GM23338 (cell line): ENCODE results near the gene METTL26. TPM values are rescaled to one million over a fixed set of nuclear protein-coding genes. Genes with fewer than 3 reads are reported as not detected.

ENCODE experiments used
- ATAC-seq: fragments of 200-7000 bp; cut with Tn5 transposase; 3 replicates; pipeline ENCODE4 v1.9.1; 2020
- DNase-seq: peaks from one replicate; pipeline ENCODE4 v3.0.0-alpha.2; 2015; ENCODE audit warnings: low spot score
- H2AFZ ChIP-seq: fragments of 200-600 bp; sonication (generic); 2 replicates; pipeline ENCODE4 v1.8.0; 2016; ENCODE audit warnings: antibody characterized with exemption, mild to moderate bottlenecking, moderate library complexity
- H3F3A ChIP-seq: fragments of 200-600 bp; sonication (generic); replicated peaks from 2 replicates; pipeline ENCODE4 v1.8.0; 2017; ENCODE audit warnings: antibody characterized with exemption, mixed run types, low read depth
- H3K27ac ChIP-seq: fragments of 200-600 bp; sonication (generic); 2 replicates; pipeline ENCODE4 v1.6.1; 2016; ENCODE audit warnings: low read depth
- H3K27me3 ChIP-seq: fragments of 200-600 bp; sonication (generic); 2 replicates; pipeline ENCODE4 v1.8.0; 2016; ENCODE audit warnings: mild to moderate bottlenecking, mixed run types, moderate library complexity; ENCODE audit not compliant: insufficient read depth
- H3K36me3 ChIP-seq: fragments of 200-600 bp; sonication (generic); 2 replicates; pipeline ENCODE4 v1.8.0; 2016; ENCODE audit warnings: mild to moderate bottlenecking; ENCODE audit not compliant: insufficient read depth
- H3K4me1 ChIP-seq: fragments of 200-600 bp; sonication (generic); 2 replicates; pipeline ENCODE4 v1.8.0; 2016; ENCODE audit warnings: mild to moderate bottlenecking, moderate library complexity; ENCODE audit not compliant: insufficient read depth
- H3K4me2 ChIP-seq: fragments of 200-600 bp; sonication (generic); 2 replicates; pipeline ENCODE4 v1.7.1; 2017; ENCODE audit warnings: mixed run types
- H3K4me3 ChIP-seq: fragments of 200-600 bp; sonication (generic); 2 replicates; pipeline ENCODE4 v1.6.1; 2016; ENCODE audit warnings: mixed run types
- H3K79me2 ChIP-seq: fragments of 200-600 bp; sonication (generic); replicated peaks from 2 replicates; pipeline ENCODE4 v1.8.0; 2017; ENCODE audit warnings: mild to moderate bottlenecking; ENCODE audit not compliant: insufficient read depth
- H3K9me2 ChIP-seq: fragments of 200-600 bp; sonication (generic); 2 replicates; pipeline ENCODE4 v1.8.0; 2017; ENCODE audit not compliant: insufficient read depth
- H4K20me1 ChIP-seq: fragments of 200-600 bp; sonication (generic); replicated peaks from 2 replicates; pipeline ENCODE4 v1.8.0; 2017; ENCODE audit warnings: mild to moderate bottlenecking; ENCODE audit not compliant: insufficient read depth
- H3K27ac Mint-ChIP-seq: 2 replicates; pipeline ENCODE4 v1.8.0; 2020; ENCODE audit warnings: inconsistent platforms, mild to moderate bottlenecking, moderate library complexity, mixed read lengths
- H3K27me3 Mint-ChIP-seq: 3 replicates; pipeline ENCODE4 v1.8.0; 2022; ENCODE audit warnings: low read depth, mild to moderate bottlenecking, moderate library complexity, mixed read lengths, inconsistent platforms; ENCODE audit not compliant: insufficient read depth, poor library complexity
- H3K36me3 Mint-ChIP-seq: 3 replicates; pipeline ENCODE4 v1.8.0; 2021; ENCODE audit warnings: low read depth, mild to moderate bottlenecking, inconsistent platforms, moderate library complexity, mixed read lengths
- H3K4me1 Mint-ChIP-seq: 3 replicates; pipeline ENCODE4 v1.8.0; 2020; ENCODE audit warnings: mild to moderate bottlenecking, inconsistent platforms, mixed read lengths
- H3K4me3 Mint-ChIP-seq: 3 replicates; pipeline ENCODE4 v1.8.0; 2021; ENCODE audit warnings: moderate library complexity, mild to moderate bottlenecking, inconsistent platforms, mixed read lengths
- H3K9me3 Mint-ChIP-seq: 3 replicates; pipeline ENCODE4 v1.8.0; 2020; ENCODE audit warnings: moderate library complexity, mild to moderate bottlenecking, inconsistent platforms, mixed read lengths
- CREB1 ChIP-seq: fragments of 250-450 bp; sonication (Bioruptor Pico); IDR thresholded peaks from 2 replicates; pipeline ENCODE4 v1.5.0; 2020; ENCODE audit warnings: low read depth, mild to moderate bottlenecking, moderate library complexity
- EZH2 ChIP-seq: fragments of 200-600 bp; sonication (generic); IDR thresholded peaks from one replicate; pipeline ENCODE4 v1.8.0; 2017; ENCODE audit warnings: antibody characterized with exemption, mild to moderate bottlenecking, low read depth; ENCODE audit not compliant: unreplicated experiment
- EZH2phosphoT487 ChIP-seq: fragments of 200-600 bp; sonication (generic); IDR thresholded peaks from one replicate; pipeline ENCODE4 v1.8.1; 2018; ENCODE audit warnings: antibody characterized with exemption; ENCODE audit not compliant: unreplicated experiment
- JUNB ChIP-seq: IDR thresholded peaks from one replicate; pipeline ENCODE4 v1.6.1; 2016; ENCODE audit warnings: antibody characterized with exemption; ENCODE audit not compliant: unreplicated experiment
- POLR2AphosphoS5 ChIP-seq: IDR thresholded peaks from 2 replicates; pipeline ENCODE4 v1.6.1; 2016; ENCODE audit warnings: antibody characterized with exemption, low read depth
- STAT1 ChIP-seq: IDR thresholded peaks from one replicate; pipeline ENCODE4 v1.6.1; 2016; ENCODE audit warnings: antibody characterized with exemption; ENCODE audit not compliant: unreplicated experiment
- ZNF114 ChIP-seq: fragments of 250-450 bp; sonication (Bioruptor Pico); IDR thresholded peaks from 2 replicates; pipeline ENCODE4 v1.5.0; 2020; ENCODE audit warnings: mild to moderate bottlenecking, moderate library complexity
- long read RNA-seq: library from polyadenylated mRNA; unstranded; transcript quantifications from one replicate; pipeline ENCODE4 v2.0.0, GENCODE V29; 2020; ENCODE audit not compliant: unreplicated experiment
- polyA plus RNA-seq: library from polyadenylated mRNA; unstranded; fragments of >200 nt; fragmentation: Nextera tagmentation; extraction: Ambion mirVana; gene quantifications from 2 replicates; pipeline ENCODE4 v1.2.1, GENCODE V29; 2016
- total RNA-seq: library from RNA; depleted of rRNA; stranded (reverse); fragments of >200 nt; shearing (Covaris generic); gene quantifications from 2 replicates; pipeline ENCODE4 v1.2.3, GENCODE V29; 2014; rRNA removed
- TF ChIP-seq, protein P1 (sequence below): IDR thresholded peaks from one replicate; pipeline ENCODE4 v1.6.1; 2018; ENCODE audit warnings: antibody characterized with exemption; ENCODE audit not compliant: unreplicated experiment
- TF ChIP-seq, protein P2 (sequence below): IDR thresholded peaks from 2 replicates; pipeline ENCODE4 v1.6.1; 2016; ENCODE audit warnings: antibody characterized with exemption
- TF ChIP-seq, protein P3 (sequence below), 2 experiments: fragments of 200-600 bp in 1 of 2; sonication (generic) in 1 of 2; conservative IDR thresholded peaks; 2 replicates each; pipeline versions ENCODE4 v1.5.1 to v1.6.1; 2016 to 2017; ENCODE audit warnings: antibody characterized with exemption in 2 of 2, low read depth in 2 of 2, mild to moderate bottlenecking in 2 of 2, moderate library complexity in 1 of 2
- TF ChIP-seq, protein P4 (sequence below): fragments of 250-450 bp; sonication (Bioruptor Pico); IDR thresholded peaks from 2 replicates; pipeline ENCODE4 v1.5.0; 2020; ENCODE audit warnings: mild to moderate bottlenecking, moderate library complexity

The METTL26 gene
- 131 and 153 TPM in 2 replicates for total RNA-seq
- polyA plus RNA-seq: 223 and 225 TPM in 2 replicates
- long read RNA-seq, transcript METTL26-206 (3 exons, 1,710 nt): minor isoform, 7 of 131 reads
- long read RNA-seq, transcript METTL26-211 (5 exons, 588 nt): minor isoform, 38 of 131 reads
- long read RNA-seq, transcript METTL26-201 (6 exons, 794 nt): major isoform, 42 of 131 reads
- long read RNA-seq, transcript METTL26-203 (4 exons, 604 nt): minor isoform, 7 of 131 reads
- long read RNA-seq, partial matches to known transcripts: 5 of 131 reads
- long read RNA-seq, other reads (novel, unspliced or antisense): 18 of 131 reads

DNA sequence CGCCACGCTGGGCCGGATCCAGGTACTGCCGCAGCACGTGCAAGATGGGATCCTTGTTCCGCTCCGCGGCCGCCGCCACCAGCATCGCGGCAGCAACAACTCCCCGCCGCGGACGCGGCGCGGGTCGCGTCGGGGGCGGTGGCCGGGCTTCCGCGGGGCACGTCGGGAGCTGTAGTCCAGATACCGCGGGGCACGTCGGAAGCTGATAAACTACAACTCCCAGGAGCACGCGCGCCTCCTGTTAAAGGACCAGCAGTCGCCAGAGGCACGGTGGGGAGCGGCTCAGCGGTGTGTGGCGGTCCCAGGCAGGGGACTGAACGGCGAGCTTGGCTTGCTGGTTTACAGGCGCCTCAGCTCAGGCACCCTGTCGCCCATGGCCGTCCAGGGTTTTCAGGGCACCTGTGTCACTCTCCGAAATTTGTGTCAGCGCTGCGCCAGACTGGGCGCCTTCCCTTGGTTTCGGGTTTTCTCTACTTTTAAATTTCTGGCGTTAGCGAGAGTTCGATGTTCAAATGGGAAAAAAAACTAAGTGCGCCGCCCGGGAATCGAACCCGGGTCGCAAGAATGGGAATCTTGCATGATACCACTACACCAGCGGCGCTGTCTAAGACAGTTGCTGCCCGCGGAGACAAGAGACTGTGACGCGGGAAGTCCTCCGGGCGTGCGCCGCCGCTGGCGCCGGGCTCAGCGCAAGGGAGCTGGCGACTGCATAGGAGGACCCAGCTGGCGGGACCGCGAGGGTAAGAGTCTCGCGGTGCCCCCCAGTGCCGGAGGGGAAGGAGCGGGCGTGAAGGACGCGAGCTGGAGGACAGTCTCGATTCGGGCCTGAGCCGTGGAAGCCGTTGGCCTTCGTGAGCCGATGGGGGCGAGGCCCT is at the start of gene METTL26:
METTL26 (minus strand) TSS at position 100 of the 875 bp plus-strand sequence; CDS start at position 85, 15 bp downstream.
- Histone ChIP-seq H3K36me3 (no peaks in the 10 kb centered on the region), H4K20me1 (no peaks in the 10 kb centered on the region), H3K4me3 (peak within 1 kb of the TSS; percentile 95), H2AFZ (peak within 1 kb of the TSS; percentile 81; the same call in 1 of the 2 replicates), H3K79me2 (no peaks in the 10 kb centered on the region; the same call in 1 of the 2 replicates), H3K4me2 (peak within 1 kb of the TSS; percentile 97), H3K9me2 (no peaks in the 10 kb centered on the region), H3K27me3 (no peaks in the 10 kb centered on the region), H3F3A (0 out of 2 replicates have a peak, but pooled peaks cover 6% of the 10 kb centered on the region), H3K4me1 (peaks cover 19% of the 10 kb centered on the region), H3K27ac (0 out of 2 replicates have a peak within 1 kb of the TSS, but pooled peaks have one; percentile 20)
- DNase-seq: peak; percentile 98
- peak; percentile 75 for ATAC-seq
- Mint-ChIP-seq H3K27ac (peak within 1 kb of the TSS; percentile 89), H3K27me3 (peaks cover 18% of the 10 kb centered on the region), H3K4me3 (peak within 1 kb of the TSS; percentile 89), H3K9me3 (peaks cover 4% of the 10 kb centered on the region; the same call in 2 of the 3 replicates), H3K36me3 (no peaks in the 10 kb centered on the region), H3K4me1 (peaks cover 20% of the 10 kb centered on the region)
- TF ChIP-seq, protein P1, sequence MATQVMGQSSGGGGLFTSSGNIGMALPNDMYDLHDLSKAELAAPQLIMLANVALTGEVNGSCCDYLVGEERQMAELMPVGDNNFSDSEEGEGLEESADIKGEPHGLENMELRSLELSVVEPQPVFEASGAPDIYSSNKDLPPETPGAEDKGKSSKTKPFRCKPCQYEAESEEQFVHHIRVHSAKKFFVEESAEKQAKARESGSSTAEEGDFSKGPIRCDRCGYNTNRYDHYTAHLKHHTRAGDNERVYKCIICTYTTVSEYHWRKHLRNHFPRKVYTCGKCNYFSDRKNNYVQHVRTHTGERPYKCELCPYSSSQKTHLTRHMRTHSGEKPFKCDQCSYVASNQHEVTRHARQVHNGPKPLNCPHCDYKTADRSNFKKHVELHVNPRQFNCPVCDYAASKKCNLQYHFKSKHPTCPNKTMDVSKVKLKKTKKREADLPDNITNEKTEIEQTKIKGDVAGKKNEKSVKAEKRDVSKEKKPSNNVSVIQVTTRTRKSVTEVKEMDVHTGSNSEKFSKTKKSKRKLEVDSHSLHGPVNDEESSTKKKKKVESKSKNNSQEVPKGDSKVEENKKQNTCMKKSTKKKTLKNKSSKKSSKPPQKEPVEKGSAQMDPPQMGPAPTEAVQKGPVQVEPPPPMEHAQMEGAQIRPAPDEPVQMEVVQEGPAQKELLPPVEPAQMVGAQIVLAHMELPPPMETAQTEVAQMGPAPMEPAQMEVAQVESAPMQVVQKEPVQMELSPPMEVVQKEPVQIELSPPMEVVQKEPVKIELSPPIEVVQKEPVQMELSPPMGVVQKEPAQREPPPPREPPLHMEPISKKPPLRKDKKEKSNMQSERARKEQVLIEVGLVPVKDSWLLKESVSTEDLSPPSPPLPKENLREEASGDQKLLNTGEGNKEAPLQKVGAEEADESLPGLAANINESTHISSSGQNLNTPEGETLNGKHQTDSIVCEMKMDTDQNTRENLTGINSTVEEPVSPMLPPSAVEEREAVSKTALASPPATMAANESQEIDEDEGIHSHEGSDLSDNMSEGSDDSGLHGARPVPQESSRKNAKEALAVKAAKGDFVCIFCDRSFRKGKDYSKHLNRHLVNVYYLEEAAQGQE: no peak
- TF ChIP-seq EZH2 (no peak), ZNF114 (CRISPR knock-in tag) (no peak), STAT1 (no peak), JUNB (no peak), CREB1 (CRISPR knock-in tag) (peak; percentile 64; the same call in 1 of the 2 replicates), EZH2phosphoT487 (no peak), POLR2AphosphoS5 (peak; percentile 89)
- TF ChIP-seq, protein P2, sequence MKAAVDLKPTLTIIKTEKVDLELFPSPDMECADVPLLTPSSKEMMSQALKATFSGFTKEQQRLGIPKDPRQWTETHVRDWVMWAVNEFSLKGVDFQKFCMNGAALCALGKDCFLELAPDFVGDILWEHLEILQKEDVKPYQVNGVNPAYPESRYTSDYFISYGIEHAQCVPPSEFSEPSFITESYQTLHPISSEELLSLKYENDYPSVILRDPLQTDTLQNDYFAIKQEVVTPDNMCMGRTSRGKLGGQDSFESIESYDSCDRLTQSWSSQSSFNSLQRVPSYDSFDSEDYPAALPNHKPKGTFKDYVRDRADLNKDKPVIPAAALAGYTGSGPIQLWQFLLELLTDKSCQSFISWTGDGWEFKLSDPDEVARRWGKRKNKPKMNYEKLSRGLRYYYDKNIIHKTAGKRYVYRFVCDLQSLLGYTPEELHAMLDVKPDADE: peak; percentile 97
- TF ChIP-seq, protein P3, sequence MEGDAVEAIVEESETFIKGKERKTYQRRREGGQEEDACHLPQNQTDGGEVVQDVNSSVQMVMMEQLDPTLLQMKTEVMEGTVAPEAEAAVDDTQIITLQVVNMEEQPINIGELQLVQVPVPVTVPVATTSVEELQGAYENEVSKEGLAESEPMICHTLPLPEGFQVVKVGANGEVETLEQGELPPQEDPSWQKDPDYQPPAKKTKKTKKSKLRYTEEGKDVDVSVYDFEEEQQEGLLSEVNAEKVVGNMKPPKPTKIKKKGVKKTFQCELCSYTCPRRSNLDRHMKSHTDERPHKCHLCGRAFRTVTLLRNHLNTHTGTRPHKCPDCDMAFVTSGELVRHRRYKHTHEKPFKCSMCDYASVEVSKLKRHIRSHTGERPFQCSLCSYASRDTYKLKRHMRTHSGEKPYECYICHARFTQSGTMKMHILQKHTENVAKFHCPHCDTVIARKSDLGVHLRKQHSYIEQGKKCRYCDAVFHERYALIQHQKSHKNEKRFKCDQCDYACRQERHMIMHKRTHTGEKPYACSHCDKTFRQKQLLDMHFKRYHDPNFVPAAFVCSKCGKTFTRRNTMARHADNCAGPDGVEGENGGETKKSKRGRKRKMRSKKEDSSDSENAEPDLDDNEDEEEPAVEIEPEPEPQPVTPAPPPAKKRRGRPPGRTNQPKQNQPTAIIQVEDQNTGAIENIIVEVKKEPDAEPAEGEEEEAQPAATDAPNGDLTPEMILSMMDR (conservative IDR thresholded peaks at IDR 0.05; ENCODE audit: low read depth in 2 of 2): no peak
- TF ChIP-seq, protein P4, sequence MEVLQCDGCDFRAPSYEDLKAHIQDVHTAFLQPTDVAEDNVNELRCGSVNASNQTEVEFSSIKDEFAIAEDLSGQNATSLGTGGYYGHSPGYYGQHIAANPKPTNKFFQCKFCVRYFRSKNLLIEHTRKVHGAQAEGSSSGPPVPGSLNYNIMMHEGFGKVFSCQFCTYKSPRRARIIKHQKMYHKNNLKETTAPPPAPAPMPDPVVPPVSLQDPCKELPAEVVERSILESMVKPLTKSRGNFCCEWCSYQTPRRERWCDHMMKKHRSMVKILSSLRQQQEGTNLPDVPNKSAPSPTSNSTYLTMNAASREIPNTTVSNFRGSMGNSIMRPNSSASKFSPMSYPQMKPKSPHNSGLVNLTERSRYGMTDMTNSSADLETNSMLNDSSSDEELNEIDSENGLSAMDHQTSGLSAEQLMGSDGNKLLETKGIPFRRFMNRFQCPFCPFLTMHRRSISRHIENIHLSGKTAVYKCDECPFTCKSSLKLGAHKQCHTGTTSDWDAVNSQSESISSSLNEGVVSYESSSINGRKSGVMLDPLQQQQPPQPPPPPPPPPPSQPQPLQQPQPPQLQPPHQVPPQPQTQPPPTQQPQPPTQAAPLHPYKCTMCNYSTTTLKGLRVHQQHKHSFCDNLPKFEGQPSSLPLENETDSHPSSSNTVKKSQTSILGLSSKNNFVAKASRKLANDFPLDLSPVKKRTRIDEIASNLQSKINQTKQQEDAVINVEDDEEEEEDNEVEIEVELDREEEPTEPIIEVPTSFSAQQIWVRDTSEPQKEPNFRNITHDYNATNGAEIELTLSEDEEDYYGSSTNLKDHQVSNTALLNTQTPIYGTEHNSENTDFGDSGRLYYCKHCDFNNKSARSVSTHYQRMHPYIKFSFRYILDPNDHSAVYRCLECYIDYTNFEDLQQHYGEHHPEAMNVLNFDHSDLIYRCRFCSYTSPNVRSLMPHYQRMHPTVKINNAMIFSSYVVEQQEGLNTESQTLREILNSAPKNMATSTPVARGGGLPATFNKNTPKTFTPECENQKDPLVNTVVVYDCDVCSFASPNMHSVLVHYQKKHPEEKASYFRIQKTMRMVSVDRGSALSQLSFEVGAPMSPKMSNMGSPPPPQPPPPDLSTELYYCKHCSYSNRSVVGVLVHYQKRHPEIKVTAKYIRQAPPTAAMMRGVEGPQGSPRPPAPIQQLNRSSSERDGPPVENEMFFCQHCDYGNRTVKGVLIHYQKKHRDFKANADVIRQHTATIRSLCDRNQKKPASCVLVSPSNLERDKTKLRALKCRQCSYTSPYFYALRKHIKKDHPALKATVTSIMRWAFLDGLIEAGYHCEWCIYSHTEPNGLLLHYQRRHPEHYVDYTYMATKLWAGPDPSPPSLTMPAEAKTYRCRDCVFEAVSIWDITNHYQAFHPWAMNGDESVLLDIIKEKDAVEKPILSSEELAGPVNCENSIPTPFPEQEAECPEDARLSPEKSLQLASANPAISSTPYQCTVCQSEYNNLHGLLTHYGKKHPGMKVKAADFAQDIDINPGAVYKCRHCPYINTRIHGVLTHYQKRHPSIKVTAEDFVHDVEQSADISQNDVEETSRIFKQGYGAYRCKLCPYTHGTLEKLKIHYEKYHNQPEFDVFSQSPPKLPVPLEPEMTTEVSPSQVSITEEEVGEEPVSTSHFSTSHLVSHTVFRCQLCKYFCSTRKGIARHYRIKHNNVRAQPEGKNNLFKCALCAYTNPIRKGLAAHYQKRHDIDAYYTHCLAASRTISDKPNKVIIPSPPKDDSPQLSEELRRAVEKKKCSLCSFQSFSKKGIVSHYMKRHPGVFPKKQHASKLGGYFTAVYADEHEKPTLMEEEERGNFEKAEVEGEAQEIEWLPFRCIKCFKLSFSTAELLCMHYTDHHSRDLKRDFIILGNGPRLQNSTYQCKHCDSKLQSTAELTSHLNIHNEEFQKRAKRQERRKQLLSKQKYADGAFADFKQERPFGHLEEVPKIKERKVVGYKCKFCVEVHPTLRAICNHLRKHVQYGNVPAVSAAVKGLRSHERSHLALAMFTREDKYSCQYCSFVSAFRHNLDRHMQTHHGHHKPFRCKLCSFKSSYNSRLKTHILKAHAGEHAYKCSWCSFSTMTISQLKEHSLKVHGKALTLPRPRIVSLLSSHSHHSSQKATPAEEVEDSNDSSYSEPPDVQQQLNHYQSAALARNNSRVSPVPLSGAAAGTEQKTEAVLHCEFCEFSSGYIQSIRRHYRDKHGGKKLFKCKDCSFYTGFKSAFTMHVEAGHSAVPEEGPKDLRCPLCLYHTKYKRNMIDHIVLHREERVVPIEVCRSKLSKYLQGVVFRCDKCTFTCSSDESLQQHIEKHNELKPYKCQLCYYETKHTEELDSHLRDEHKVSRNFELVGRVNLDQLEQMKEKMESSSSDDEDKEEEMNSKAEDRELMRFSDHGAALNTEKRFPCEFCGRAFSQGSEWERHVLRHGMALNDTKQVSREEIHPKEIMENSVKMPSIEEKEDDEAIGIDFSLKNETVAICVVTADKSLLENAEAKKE (CRISPR knock-in tag): no peak
